H1 (cell line): ENCODE results near the gene FHIT. TPM values are rescaled to one million over a fixed set of nuclear protein-coding genes. Genes with fewer than 3 reads are reported as not detected.

Experiments
- SAP30 ChIP-seq: fragments of 300-600 bp; sonication (generic); IDR thresholded peaks from 2 replicates; pipeline ENCODE4 v1.7.1; 2012; ENCODE audit warnings: low read length, moderate library complexity, mild to moderate bottlenecking, inconsistent platforms; ENCODE audit not compliant: insufficient read depth, insufficient replicate concordance
- polyA plus RNA-seq, 7 experiments: library from polyadenylated mRNA; depleted of rRNA in 3 of 7; stranded (reverse) in 5 of 7; unstranded in 2 of 7; fragments of >200 nt in 5 of 7; fragments of 200-250 nt in 2 of 7; gene quantifications; 1 replicate in 5 of 7; 2 replicates in 1 of 7; 4 replicates in 1 of 7; pipeline versions ENCODE4 v1.2.1 to v1.2.3, GENCODE V29; 2011 to 2013; ENCODE audit warnings: missing spikeins in 2 of 7, mixed read lengths in 2 of 7
- total RNA-seq: library from RNA; stranded (reverse); fragmentation: NEBNext Ultra II Directional; extraction: Animal tissue kit (Norgen Biotek cat#: 25700); gene quantifications from 2 replicates; pipeline ENCODE4 v1.2.1, GENCODE V29; 2021

FHIT gene
- total and polyA plus RNA-seq, 2 of the 8 experiments (the other 6 are each of a cell fraction or from before 2014, with no cell fraction given): 1.2 to 3.2 TPM

GRCh38 chr3:60931452-60931851 is 319.8 kb downstream of the FHIT start (continued):
- TF ChIP-seq SAP30: no peak
